GM12873 (cell line): ENCODE data around the gene SPATA33.

Experiments
- TF ChIP-seq, protein P1 (sequence below): IDR thresholded peaks from 2 replicates; pipeline ENCODE4 v1.5.1; 2012; ENCODE audit warnings: low read depth, mild to moderate bottlenecking, moderate library complexity, low read length, control low read depth; ENCODE audit not compliant: insufficient read depth; ENCODE audit errors: missing control alignments

The SPATA33 gene

GRCh38 chr16:89636663-89637062 lies 21.0 kb upstream of the SPATA33 start:
- TF ChIP-seq, protein P1, sequence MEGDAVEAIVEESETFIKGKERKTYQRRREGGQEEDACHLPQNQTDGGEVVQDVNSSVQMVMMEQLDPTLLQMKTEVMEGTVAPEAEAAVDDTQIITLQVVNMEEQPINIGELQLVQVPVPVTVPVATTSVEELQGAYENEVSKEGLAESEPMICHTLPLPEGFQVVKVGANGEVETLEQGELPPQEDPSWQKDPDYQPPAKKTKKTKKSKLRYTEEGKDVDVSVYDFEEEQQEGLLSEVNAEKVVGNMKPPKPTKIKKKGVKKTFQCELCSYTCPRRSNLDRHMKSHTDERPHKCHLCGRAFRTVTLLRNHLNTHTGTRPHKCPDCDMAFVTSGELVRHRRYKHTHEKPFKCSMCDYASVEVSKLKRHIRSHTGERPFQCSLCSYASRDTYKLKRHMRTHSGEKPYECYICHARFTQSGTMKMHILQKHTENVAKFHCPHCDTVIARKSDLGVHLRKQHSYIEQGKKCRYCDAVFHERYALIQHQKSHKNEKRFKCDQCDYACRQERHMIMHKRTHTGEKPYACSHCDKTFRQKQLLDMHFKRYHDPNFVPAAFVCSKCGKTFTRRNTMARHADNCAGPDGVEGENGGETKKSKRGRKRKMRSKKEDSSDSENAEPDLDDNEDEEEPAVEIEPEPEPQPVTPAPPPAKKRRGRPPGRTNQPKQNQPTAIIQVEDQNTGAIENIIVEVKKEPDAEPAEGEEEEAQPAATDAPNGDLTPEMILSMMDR, result no peak

DNA sequence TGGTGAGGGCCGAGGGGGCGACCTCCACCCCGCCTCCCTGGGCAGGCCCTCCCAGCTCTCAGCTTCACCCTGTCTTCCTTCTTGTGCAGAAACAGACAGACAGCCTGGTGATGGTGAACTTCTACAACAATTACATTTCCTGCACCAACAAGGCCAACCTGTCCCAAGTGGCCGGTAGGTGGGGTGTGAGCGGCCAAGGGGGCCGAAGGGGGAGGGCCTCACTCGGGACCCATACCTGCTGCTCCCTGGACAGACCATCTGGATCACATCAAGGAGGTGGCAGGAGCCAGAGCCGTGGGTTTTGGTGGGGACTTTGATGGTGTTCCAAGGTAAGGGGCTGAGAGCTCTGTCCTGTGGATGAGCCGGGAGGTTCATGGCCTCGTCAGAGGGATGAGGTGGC lies 20.3 kb upstream of the SPATA33 start:
- TF ChIP-seq, protein P1, result no peak

GRCh38 chr16:89638455-89638854 lies 19.2 kb upstream of the SPATA33 start:
- TF ChIP-seq, protein P1, result no peak

- TF ChIP-seq, protein P1, result no peak
These were observed 18.3 kb upstream of the SPATA33 start for GRCh38 chr16:89639385-89639784.

DNA sequence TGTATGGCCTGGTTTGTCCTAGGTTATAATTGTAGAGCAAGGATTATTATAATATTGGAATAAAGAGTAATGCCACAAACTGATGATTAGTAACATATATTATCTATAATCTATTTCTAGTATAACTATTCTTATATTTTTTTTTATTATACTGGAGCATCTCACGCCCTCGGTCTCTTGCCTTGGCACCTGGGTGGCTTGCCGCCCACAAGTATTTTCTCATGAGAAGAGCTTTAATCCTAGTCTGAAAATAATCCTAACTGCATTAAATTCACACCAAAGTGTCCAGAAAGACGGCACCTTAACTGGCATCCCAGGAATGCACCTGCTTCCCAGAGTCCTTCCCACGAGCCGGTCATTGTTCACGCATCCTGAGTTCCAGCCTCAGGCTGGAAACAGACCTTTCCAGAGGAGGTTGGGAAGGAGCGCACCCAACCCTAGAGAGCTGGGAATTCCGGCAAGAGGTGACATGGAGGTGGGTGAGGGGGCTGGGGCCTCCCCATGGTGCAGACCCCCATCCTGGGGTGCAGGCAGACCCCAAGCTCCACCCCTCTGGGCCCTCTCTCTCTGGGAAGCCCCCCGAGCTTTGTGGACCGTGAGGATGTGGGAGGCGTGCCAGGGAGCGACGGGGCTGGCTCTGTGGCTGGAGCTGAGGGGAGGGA lies 16.0 kb upstream of the SPATA33 start:
- TF ChIP-seq, protein P1, result no peak

GRCh38 chr16:89642574-89642973 lies 15.1 kb upstream of the SPATA33 start:
- TF ChIP-seq, protein P1, result no peak

DNA sequence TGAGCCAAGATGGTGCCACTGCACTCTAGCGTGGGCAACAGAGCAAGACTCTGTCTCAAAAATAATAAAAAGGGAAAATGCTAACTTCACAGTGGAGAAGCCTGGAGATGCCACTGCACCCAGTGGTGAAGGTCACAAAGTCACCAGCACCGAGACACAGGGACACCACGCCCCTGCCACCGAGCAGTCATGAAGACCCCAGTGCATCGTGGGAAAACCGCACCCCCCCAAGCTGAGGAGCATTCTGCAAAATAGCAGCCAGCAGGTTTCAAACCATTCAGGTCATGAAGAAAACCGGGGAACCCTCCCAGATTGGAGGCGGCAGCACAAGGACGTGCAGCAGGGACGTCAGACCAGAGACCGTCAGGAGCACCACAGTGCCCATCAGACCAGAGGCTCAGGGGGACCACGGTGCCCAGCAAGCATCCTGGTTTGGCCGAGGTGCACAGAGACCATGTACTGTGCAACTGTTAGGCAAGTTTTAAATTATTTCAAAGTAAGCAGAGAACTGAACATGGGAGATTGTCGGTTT lies 13.8 kb upstream of the SPATA33 start:
- TF ChIP-seq, protein P1, result no peak

- TF ChIP-seq, protein P1, result no peak
These were observed 12.5 kb upstream of the SPATA33 start for GRCh38 chr16:89645122-89645521.
